ENCODE data around the gene SLC44A1. TPM values are rescaled to one million over a fixed set of nuclear protein-coding genes. Genes with fewer than 3 reads are reported as not detected.

Gene SLC44A1
- total and polyA plus RNA-seq, 10 of the 15 experiments (the other 5 are each of a cell fraction or from before 2014, with no cell fraction given): 2.4 to 21.2 (median 12.4) TPM

GRCh38 chr9:105226055-105226454 is 18.4 kb upstream of the SLC44A1 start:
- Histone ChIP-seq H2AFZ (ENCODE audit: control insufficient read depth, low read depth, low read length) (no peak overlapping the region), H3K36me3 (ENCODE audit: control insufficient read depth in 2 of 2, insufficient read depth in 2 of 2, low read length in 1 of 2) (no peaks in the 10 kb centered on the region), H3K4me2 (ENCODE audit: control insufficient read depth, insufficient read depth) (no peak overlapping the region), H3K27me3 (replicated peaks in 1 of 2; ENCODE audit: control insufficient read depth in 2 of 2, insufficient read depth in 2 of 2, low read length in 1 of 2) (no peaks in the 10 kb centered on the region), H3K4me3 (no peak overlapping the region), H3K9me3 (replicated peaks; ENCODE audit: control insufficient read depth, insufficient read depth, low read length) (peaks cover 5% of the 10 kb centered on the region; the same call in 2 of the 3 replicates), H4K20me1 (ENCODE audit: control insufficient read depth, insufficient read depth) (no peaks in the 10 kb centered on the region), H3K79me2 (ENCODE audit: control insufficient read depth, insufficient read depth, low read length) (no peaks in the 10 kb centered on the region), H3K9ac (ENCODE audit: control insufficient read depth, insufficient read depth, low read length) (no peak overlapping the region), H3K4me1 (ENCODE audit: control insufficient read depth, insufficient read depth, low read length) (no peaks in the 10 kb centered on the region), H3K27ac (ENCODE audit: control insufficient read depth, insufficient read depth) (no peak overlapping the region)
- FAIRE-seq (no peak), ATAC-seq (no peak), DNase-seq (ENCODE audit: low read depth, low spot score) (no peak)
- RAD21 ChIA-PET (ENCODE audit: unreplicated experiment): interaction anchor here (1.6 kb wide), 1 partner anchor 11 kb away, joined by 3 read pairs; no protein-coding TSS in a partner anchor
- CTCF ChIA-PET: interaction anchor here (1.4 kb wide), 1 partner anchor 9 kb away, joined by 3 read pairs; no protein-coding TSS in a partner anchor
- BruUV-seq (replicated peaks): no TSS peak
- POLR2A ChIA-PET: no interaction called here
- TF ChIP-seq SMAD1 (IDR thresholded peaks at IDR 0.05; ENCODE audit: low read depth, partially characterized antibody) (no peak), CTCF (IDR thresholded peaks at IDR 0.05 in 2 of 3, conservative IDR thresholded peaks at IDR 0.05 in 1 of 3; ENCODE audit: control insufficient read depth in 2 of 3, extremely low read depth in 1 of 3, insufficient read depth in 1 of 3, low read depth in 3 of 3, low read length in 3 of 3) (no peak), ATF2 (IDR thresholded peaks at IDR 0.05; ENCODE audit: low read length) (no peak), ELK1 (IDR thresholded peaks at IDR 0.05; ENCODE audit: low read depth, low read length) (no peak), SRF (IDR thresholded peaks at IDR 0.05; ENCODE audit: low read depth in 2 of 2, low read length in 2 of 2) (no peak), CHD2 (IDR thresholded peaks at IDR 0.05; ENCODE audit: borderline replicate concordance, low read depth, low read length) (no peak)
- in situ Hi-C loops (cut with MboI) (no loop called here), intact Hi-C loops (cut with micrococcal nuclease; ENCODE audit: unreplicated experiment) (no loop called here)
- SMC1A ChIA-PET (ENCODE audit: uncharacterized antibody, unreplicated experiment): no interaction called here

Measured in GM12878 (cell line).